Medulla oblongata (tissue), 1 donor: Measurements from ENCODE around the gene PEX11G.
"Not testable (repeated sequence)": the region's sequence is repeated elsewhere in the genome, so short reads cannot be mapped to it uniquely, and the experiment has no call there.

ENCODE experiments used
- DNase-seq: peaks from one replicate; pipeline ENCODE4 v3.0.0-alpha.2; 2015; ENCODE audit errors: extremely low spot score

Gene PEX11G

DNA sequence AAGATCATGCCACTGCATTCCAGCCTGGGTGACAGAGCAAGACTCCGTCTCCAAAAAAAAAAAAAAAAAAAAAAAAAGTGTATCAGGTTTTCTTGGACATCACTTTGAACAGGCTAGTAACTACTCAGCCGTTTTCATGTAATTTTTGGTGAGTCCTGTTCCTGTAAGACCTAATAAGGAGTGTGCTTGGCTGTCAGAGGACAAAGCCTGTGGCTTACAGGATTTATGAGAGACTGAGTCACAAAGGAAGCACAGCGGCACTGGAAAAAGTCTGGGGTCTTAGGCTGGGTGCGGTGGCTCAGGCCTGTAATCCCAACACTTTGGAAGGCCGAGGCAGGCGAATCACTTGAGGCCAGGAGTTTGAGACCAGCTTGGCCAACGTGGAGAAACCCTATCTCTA lies 55.4 kb downstream of the PEX11G start:
- DNase-seq = not testable (repeated sequence)

- no peak for DNase-seq
Measured at GRCh38 chr19:7429638-7430282, 59.1 kb downstream of the PEX11G start.

DNA sequence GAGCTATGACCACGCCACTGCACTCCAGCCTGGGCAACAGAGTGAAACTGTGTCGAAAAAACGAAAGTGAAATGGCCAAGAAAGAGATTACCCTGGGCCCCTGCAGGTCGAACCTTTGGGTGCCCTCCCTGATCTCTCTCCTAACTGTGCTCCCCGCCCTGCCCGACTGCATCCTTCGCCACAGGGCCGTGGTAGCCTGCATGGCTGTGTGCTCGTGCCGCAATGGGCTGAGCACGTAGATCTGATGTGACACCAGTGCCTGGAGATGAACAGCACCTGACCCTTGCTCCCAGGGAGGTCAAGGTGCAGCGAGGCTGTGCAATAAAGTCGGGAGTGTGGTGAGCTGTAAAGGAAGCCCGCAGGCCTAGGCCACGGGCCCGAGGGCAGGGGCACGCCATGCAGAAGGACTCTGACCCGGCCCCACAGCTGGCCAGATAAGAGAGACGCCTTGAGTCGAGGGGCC lies 60.2 kb downstream of the PEX11G start:
- DNase-seq = no peak

GRCh38 chr19:7427944-7428343 lies 60.9 kb downstream of the PEX11G start:
- DNase-seq = no peak

DNA sequence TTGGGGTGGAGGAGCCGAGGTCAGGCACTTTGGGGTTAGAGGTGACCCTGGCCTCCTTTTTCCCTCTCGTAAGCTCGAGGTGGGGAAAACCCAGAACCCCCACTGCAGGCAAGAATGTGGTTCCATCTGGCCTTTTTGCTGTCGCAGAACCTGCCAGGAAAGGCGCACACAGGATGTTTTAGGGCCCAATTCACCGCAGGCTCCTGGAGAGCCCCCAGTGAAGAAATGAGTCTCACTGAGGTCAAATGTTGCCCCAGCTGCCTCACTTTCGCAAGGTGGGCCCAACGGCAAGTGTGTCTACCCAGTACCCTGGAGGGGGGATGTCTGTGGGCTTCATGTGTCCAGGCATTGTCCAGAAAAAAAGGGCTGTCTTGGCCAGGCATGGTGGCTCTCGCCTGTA lies 61.8 kb downstream of the PEX11G start:
- DNase-seq = no peak
